T-helper 1 cell (primary cell): ENCODE results near the gene GTF2H4.
"Not testable (repeated sequence)": the region's sequence is repeated elsewhere in the genome, so short reads cannot be mapped to it uniquely, and the experiment has no call there.

ENCODE experiments used
- DNase-seq, 5 donors: peaks; one replicate each; pipeline ENCODE4 v3.0.0-alpha.2; 2012 to 2020

Gene GTF2H4

GRCh38 chr6:30926644-30927043 is 18.6 kb downstream of the GTF2H4 start:
- no peak for DNase-seq

DNA sequence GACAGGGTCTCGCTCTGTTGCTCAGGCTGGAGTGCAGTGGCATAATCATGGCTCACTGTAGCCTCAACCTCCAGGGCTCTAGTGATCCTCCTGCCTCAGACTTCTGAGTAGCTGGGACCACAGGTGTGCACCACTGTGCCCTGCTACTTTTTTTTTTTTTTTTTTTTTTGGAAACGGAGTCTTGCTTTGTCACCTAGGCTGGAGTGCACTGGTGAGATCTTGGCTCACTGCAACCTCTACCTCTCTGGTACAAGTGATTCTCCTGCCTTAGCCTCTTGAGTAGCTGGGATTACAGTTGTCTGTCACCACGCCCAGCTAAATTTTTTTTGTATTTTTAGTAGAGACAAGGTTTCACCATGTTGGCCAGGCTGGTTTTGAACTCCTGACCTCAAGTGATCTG is 19.1 kb downstream of the GTF2H4 start:
- DNase-seq: not testable (repeated sequence)

- DNase-seq: no peak
Observed at GRCh38 chr6:30928677-30929076, 20.7 kb downstream of the GTF2H4 start.

GRCh38 chr6:30930506-30930905 is 22.5 kb downstream of the GTF2H4 start:
- DNase-seq: no peak

DNA sequence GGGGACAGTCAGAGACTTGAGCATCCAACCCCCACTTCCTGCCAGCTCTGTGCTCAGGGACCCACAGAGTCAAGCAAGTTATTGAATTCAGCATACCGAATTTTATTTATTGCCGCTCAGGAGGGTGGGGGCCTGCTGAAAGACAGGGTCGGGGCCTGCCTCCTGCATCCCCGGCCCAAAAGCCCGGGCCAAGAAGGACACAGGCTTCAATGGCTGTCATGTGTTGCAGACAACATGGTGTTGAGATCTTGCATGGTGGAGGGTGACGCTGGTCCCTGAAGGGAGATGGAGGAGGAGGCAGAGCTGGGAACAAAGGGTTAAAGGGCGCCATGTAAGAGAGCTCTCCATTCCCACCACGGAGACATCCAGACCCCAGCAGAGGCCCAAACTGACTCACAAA is 23.3 kb downstream of the GTF2H4 start:
- no peak for DNase-seq

- no peak for DNase-seq
Observed at GRCh38 chr6:30931969-30932645, 24.1 kb downstream of the GTF2H4 start, which contains the start of gene SFTA2. SFTA2 (minus strand) TSS chr6:30932170; CDS start chr6:30932096, 74 bp downstream.

- no peak for DNase-seq
Observed at GRCh38 chr6:30932665-30933365, 24.8 kb downstream of the GTF2H4 start.

DNA sequence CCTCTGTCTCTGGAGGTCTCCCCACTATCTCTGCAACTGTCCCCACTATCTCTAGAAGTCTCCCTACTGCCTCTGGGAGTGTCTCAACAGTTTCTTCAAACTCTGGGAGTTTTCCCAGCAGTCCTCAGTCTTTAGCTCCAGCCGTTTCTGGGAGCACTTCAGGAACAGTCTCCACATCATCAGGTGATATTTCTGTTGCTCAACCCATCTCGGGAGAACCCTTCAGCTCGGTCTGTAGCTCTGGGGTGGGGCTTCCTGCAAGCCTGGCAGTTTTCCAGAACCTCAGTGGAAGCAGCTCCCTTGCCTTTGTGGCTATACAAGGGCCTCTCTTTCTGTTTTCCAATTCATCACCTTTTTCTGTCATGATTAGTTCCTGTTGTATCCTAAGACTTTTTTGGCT is 27.0 kb downstream of the GTF2H4 start:
- DNase-seq: no peak

- DNase-seq: no peak
Observed at GRCh38 chr6:30937265-30937664, 29.3 kb downstream of the GTF2H4 start.

DNA sequence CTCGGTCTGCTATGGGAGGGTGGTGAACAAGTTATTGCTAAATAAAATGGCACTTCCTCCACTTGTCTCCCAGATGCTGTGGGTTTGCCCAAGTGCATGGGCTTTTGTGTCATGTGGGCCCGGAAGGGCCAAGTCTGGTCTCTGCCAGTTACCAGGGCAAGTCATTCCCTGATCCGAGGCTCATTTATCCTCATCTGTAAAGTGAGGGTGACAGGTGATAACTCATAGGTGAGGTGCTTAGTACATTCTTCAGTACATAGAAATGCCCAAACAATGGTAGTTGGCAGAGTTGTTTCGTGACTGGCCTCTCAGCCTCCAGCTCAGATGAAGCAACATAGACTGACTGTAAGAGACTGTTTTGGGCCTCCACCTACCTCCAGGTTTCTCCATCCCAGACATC is 30.7 kb downstream of the GTF2H4 start:
- DNase-seq: no peak

DNA sequence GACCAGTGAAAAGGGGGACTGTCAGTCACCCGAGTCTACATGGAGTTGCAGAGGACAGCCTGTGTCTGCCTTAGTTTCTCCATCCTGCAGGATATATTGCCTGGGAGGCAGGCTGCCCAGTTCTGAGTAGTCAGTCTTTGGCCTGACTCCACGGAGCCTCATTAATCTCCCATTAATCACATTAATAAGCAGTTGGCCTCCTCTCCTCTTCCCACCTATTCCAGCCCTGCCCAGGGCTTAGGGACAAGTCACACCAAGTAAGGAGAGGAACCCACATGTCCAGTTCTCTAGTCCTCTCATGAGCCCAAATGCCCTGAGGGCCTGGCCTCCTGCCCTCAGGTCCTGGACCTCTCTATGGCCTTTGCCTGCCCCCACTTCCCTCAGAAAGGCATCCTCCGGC is 31.5 kb downstream of the GTF2H4 start:
- DNase-seq: no peak

- no peak for DNase-seq
Observed at GRCh38 chr6:30940361-30940986, 32.5 kb downstream of the GTF2H4 start, which contains the start of gene MUCL3. MUCL3 (plus strand) TSS chr6:30940973; CDS start chr6:30941000, 27 bp downstream.

- DNase-seq: no peak
Observed at GRCh38 chr6:30942338-30943060, 34.5 kb downstream of the GTF2H4 start.

DNA sequence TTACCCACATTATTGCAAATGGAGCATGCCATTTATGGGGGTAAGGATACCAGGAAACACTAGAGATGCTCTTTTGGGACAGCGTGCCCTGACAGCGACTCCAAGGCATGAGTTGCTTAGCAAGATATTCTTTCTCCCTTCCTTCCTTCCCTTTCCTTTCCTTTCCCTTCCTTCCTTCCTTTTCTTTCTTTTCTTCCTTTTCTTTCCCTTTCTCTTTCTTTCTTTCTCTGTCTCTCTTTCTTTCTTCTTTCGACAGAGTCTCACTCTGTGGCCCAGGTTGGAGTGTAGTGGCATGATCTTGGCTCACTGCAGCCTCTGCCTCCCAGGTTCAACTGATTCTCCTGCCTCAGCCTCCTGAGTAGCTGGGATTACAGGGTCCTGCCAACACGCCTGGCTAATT is 36.0 kb downstream of the GTF2H4 start:
- no peak for DNase-seq

DNA sequence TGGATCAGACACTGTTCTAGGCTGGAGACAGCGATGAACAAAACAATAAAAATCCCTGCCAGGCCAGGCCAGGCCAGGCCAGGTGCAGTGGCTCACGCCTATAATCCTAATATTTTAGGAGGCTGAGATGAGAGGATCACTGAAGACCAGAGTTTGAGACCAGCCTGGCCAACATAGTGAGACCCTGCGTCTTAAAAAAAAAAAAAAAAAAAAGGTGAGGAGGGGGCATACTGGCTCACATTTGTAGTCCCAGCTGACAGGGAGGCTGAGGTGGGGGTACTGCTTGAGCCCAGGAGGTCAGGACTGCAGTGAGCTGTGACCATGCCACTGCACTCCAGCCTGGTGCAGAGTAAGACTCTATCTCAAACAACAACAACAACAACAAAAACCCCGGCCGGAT is 37.3 kb downstream of the GTF2H4 start:
- DNase-seq: no peak

DNA sequence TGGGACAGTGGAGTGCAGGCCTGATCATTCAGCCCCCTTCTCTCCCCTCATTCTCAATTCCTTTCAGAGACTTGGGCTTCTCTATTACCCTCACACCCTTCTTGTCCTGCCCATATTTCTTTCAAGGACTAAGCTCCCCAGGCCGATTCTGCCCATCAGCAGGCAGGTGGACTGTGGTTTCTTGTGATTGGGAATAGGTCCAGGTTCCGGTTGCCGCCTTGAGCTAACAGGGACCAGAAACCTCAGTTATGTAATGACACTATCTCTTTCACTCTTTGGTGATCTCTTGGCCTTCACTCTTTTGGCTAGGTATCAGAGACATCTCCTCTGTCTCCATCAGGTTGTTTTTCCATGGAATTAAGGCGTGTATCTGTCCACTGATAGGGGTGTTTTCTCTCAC is 39.2 kb downstream of the GTF2H4 start:
- no peak for DNase-seq

DNA sequence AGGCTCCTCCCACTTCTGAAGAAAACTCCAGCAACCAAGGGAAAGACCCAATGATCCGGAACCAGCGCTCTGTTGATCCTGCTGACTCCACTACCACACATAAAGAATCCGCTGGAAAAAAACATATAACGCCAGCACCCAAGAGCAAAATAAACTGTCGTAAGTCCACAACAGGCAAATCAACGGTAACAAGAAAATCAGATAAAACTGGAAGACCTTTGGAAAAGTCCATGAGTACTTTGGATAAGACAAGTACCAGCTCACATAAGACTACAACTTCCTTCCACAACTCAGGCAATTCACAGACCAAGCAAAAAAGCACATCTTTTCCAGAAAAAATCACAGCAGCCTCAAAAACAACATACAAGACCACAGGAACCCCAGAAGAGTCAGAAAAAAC is 40.8 kb downstream of the GTF2H4 start:
- no peak for DNase-seq

GRCh38 chr6:30951907-30952469 is 44.0 kb downstream of the GTF2H4 start:
- no peak for DNase-seq

DNA sequence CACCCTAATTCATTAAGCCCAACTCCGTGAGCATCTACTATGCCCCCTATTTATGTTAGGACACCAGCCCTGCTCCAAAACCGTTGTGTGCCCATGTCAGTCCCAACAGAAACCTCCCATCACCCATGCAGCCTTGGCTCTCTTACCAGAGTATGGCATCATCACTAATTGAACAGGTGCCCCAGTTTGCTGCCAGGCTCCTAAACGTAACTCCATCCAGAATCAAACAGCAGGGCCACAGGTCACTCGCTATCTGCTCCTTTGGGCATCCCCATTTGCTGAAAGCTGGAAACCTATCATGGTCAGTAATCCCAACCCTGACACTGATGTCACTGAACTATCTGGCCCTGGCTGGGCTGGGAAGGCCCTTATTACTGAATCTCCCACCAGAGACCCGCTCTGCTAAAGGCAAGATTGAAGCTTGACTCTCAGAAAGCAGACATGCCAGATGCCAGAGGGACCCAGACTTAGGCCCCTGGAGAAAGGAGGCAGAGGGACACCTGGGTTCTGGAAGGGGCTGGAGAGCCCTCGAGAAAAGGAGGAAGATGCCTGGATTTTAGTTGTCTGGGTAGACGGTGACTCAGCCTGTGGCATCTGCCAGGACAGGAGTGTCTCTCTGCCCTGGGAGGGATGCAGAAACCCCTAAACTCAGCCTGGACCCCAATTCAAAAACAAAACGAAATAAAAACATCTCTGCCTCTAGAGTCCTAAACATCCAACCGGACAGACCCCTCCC is 46.8 kb downstream of the GTF2H4 start:
- no peak for DNase-seq

- peak; percentile 41 to 67 (median 55) for DNase-seq
Observed at GRCh38 chr6:30955367-30956042, 47.5 kb downstream of the GTF2H4 start.

- DNase-seq: no peak
Observed at GRCh38 chr6:30957716-30958115, 49.7 kb downstream of the GTF2H4 start.
